GM21529 (cell line): Measurements from ENCODE around the gene ZMIZ1.

Experiments used
- ATAC-seq: cut with Tn5 transposase; IDR thresholded peaks from one replicate; pipeline ENCODE4 v1.9.1; 2021; ENCODE audit not compliant: unreplicated experiment

ZMIZ1 gene

DNA sequence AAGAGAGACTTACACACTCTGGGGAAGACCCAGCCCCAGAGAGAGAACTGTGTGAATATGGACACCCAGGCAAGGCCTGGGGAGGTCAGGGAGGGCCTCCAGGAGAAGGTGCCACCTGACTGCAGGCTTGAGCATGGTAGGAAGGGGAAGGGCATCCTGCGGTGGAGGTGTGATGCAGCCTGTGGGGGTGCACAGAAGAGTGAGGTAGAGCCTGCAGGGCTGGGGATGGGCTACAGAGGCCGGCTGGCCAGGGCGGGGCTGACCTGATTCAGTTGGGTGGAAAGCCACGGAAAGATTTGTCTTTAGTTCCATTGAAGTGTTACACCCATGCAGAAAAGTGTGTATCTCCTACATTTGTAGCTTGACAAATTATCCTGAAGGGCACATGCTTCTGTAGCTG is 47.6 kb downstream of the ZMIZ1 start:
- peak; percentile 26 for ATAC-seq

- peak; percentile 85 for ATAC-seq
Observed at GRCh38 chr10:79116801-79117723, 48.3 kb downstream of the ZMIZ1 start.

DNA sequence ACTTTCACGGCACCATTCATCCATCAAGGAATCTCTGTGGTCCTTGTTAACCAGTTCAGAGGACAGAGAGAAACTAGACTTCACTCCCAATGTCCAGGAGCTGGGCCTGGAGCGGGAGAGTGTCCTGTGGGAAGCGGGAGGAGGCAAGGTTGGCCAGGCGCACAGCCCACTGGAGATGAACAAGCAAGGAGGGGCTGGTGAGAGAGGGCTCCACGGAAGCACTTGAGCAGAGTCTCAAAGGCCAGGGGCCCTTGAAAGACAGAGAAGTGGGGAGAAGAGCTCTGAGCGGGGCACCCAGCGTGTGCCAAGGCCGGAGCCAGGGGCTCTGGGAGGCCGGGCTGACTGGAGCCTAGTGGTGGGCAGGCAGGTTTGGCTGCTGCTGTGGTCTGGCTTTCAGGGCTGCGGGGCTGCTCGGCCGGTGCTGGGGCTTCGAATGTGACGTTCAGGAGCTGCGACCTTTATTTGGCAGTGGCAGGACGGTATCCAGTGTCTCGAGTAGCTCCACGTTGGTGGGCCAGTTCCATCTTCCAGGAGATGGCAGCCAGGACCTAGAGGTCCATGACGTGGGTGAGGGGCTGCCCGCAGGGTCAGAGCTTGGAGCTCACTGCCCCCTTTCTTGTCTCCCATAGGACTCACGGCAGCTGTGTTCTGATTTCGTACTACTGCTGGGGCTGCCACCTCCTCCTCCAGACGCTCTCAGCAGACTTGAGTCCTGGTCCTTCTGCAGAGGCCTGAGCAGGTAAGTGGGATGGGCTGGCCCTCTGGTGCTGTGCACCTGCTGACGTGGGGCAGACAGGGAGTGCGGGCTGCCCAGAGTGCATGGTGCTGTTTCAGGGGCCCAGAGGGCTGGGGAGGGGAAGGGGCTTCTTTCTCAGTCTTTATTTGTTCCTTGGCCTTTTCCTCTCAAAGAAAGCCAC is 49.8 kb downstream of the ZMIZ1 start:
- ATAC-seq = no peak

DNA sequence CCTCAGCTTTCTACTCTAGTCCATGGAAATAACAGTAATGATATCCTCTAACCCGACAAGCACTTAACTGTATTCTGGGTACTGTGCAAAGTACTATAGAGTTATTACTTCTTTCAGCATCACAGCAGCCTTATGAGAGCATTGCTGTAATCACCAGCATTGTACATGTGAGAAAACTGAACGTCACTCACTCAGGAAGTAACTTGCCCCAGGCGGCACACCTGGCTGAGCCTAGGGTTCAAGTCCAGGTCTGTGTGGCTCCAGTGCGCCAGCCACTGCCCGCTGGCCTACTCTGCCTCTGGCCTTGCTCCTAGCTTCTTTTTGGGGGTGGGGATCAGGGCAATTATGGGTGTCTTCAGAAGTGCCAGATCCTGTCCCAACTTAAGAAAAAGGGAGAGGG is 50.5 kb downstream of the ZMIZ1 start:
- no peak for ATAC-seq

DNA sequence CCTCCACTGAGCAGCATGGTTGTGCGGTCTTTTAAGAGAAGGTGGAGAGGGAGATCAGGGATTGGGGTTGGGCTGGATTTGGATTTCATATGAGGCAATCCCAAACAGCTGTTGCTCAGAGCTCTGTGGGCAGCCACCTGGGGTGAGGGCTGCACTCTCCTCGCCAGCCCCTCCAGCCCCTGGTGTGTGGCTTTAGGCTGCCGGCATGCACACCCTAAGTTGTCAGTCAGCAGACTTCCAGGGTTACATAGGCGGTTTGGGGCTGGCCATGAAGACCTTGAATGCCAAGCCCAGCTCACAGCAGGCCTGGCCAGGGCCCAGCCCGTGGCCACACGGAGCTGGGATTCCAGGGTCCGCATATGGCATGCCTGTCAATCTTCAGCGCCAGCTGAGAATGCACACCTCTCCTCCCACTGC is 54.8 kb downstream of the ZMIZ1 start:
- ATAC-seq = no peak

GRCh38 chr10:79124066-79124465 is 55.3 kb downstream of the ZMIZ1 start:
- ATAC-seq = no peak

- ATAC-seq = no peak
Observed at GRCh38 chr10:79125092-79125491, 56.3 kb downstream of the ZMIZ1 start.

DNA sequence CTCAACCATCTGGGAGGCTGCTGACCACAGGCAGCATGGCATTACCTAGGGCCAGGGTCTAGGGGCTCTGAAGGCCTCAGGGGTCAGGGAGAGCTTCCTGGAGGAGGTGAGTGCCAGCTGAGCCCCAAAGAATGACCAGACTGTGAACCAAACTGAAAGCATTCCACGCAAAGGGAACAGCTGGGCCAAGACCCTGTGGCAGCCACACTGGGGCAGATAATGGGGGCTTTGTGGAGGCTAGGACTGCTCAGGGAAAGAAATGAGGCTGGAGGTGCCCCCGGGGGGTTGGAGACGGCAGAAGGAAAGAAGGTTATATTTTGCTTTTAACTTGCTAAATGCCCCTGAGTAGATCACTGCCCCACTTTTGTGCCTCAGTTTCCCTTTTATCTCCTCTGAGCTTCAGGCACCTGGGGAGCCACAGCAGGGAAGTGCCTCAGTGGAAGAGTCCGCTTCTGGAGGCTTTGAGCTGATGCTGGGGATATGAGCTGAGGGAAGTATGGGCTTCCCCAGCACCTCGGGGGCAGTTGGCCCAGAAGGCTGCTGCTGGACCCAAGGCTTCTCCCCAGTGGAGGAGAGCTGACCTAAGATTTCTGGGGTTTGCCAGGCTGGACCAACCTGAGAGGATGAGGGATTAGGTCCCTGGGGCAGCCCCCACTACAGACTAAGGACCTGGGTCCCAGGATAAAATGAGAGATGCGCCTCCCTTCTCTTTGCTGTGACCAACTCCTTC is 57.8 kb downstream of the ZMIZ1 start:
- ATAC-seq = no peak

- ATAC-seq = no peak
Observed at GRCh38 chr10:79127151-79127961, 58.6 kb downstream of the ZMIZ1 start.

GRCh38 chr10:79128241-79128922 is 59.6 kb downstream of the ZMIZ1 start:
- no peak for ATAC-seq

DNA sequence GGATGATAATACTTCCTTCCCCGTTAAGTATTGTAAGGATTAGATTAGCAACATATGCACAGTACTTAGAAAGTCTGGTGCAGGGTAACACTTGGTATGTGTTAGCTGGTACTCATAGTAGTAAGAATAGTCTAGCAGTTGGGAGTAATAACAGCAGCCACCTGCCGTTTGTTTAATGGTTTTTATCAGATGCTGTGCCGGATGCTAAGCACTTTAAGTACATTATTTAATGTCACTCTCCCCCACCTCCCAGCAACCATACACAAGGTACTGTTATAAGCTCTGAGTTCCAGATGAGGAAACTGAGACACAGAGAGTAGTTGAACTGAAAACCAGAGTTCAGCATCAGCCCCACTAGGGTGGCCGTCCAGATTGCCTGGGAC is 60.1 kb downstream of the ZMIZ1 start:
- no peak for ATAC-seq

DNA sequence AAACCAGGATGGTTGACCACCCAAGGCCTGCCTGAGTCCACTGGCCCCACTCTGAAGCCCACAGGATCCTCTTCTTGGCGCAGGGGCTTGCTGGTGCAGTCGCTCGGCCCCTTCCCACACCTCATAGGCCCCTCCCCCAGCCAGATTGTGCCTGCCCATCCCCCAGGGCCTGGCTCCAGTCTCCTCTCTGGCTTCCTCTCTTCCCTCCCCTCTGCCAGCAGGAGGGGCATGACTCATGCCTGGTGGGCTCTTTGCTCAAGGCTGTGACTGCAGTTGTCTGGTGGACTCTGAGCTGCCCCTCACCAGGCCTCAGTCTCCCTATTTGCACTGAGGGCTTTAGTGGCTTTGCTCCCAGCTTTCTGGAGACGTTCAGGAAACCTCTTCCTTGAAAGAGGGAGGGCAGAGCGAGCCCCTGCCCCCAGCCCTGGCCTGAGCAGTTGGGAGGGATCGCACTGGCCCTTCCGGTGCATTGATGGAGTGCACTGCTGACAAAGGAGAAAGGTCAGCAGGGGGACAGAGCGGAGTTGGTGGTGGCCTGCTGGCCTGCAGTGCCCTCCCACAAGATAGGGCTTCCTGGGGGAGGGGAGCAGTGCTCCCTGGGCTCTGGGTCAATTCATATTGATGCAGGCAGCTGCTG is 60.7 kb downstream of the ZMIZ1 start:
- ATAC-seq = no peak

DNA sequence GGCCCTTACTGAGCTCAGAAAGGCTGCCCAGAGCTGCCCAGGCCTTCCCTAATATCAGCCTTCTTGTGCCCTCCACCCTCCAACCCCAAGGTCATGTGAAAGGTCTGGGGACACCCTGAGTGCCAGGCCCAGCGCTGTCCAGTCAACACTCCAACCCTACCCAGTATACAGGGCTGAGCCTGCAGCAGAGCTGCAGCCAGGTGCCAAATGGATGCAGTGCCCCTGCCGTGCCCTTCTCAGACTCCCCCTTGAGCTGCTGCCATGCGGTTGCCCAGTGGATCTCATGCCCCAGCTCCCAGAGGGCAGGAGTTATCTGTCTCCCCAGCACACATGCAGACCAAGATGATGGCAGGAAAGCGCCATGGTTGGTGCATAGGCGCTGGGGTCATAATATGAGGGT is 61.5 kb downstream of the ZMIZ1 start:
- no peak for ATAC-seq

DNA sequence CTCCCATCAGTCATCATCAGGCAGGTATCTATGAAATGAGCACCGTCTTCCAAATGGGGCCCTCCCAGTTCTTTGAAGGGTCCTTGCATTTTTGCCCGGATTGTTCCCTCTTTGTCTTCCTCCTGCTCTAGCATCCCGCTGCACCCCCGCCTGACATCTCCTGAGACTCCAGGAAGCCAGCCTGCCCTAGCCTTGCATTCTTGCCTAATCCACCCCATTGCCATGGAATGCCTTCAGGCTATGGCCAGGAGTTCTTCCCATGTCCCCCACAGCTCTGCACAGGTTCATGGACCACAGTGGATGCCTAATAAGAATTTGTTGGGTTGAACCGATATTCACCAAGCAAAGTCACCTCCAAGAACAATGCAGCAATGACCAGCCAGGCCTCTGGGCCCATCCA is 62.1 kb downstream of the ZMIZ1 start:
- no peak for ATAC-seq

DNA sequence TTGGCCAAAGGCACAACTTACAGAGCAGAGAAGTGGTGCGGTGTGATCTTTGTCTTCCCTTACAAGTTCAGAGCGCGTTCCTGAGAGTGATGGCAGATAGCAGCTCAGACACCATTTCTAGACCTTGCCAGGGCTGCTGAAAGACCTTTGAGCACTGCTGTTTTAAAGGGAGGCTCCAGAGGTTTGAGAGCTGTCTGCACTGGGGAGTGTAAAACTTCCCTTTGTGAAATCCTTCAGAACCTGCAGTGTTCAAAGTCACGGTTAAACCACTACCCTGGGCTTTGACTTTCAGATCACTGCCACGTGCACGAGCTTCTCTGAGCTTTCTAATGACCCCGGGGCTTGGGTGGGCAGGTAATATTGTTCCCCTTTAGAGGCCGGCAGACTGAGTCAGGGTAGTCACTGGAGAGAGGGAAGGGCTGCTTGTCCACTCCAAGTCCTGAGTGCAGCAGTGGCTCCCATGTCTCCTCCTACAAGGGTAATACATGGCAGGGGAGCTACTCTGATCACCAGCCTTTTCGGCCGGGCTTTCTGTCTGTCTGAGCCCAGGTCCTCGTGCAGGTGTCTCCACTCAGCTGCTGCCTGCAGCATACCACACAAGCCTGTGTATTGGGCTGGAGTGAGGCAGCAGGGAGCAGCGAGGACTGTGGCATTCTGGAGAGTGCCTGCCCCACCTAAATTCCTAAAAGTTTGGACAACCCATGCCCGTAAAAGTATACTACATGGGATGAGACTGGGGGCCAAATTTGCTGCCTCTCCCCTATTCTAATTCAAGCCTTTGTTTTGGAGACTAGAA is 63.3 kb downstream of the ZMIZ1 start:
- ATAC-seq = no peak

DNA sequence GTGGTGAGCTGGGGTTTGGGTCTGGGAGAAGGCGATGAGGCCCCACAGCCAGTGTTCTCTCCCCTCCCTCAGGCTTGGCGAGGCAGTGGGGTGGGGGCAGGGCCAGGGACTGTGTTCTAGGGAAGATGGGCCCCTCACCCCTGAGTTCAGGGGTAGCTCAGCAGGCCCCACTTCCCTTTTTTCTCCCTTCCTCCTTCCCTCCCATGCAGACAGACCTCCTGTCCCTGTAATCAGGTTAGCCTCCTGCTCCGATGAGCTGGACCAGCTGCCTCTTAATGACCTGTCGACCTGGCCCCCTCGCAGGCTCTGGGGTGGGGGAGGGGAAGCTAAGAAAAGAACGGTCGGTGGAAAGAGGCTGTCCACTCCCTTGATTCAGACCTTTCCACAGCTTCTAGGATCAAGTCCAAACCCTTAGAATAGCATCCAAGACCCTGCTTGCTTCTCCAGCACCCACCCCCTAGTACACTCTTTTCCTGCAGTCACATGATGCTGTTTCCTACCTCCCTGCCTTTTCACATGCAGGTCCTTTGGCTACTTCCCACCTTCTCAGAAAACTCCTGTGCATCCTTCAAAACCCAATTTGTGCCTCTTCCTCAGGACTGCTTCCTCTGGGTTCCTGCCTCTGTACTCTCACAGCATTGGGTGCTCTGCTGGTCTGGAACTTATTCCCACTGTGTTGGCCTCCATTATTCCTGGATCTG is 64.1 kb downstream of the ZMIZ1 start:
- no peak for ATAC-seq

DNA sequence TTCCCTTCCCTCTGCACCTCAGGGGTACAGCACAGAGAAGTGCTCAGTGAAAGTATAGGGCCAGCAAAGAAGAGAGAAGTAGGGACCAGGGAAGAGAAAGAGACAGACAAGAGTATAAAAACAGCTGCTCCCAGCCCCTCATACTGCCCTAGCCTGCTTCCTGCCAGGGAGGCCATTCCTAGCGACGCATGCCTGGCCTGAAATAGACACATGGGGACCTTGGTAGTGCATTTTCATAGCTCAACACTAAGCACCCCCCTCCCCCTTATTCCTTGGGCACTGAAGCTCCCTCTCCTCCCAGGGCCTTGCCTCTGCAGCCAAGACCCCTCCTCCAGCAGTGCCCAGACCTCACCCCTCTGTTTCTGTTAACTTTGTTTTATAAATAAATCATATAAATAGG is 64.7 kb downstream of the ZMIZ1 start:
- ATAC-seq = no peak

DNA sequence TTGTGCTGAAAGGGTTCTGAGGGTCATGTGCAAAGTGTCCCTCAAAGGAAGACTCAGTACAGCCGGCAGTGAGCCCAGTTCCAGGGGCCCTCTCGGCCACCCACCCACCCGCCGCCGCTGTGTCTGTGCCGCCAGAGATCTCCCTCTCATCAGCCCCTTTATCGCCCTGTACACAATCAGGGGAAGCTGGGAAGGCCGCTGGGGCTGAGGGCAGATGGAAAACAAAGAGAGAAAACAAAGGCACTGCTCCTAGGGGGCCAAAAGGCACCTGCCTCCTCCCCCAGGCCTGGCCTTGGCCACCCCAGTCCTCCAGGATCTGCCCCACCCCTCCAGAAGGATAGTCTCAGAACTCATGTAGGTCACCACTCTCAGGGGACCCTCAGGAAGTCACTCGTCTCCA is 67.0 kb downstream of the ZMIZ1 start:
- ATAC-seq = no peak
